Activated T-cell treated with anti-CD3 and anti-CD28 coated beads, Interleukin-2, amount 50 U/mL, for 48 hours (primary cell): ENCODE data around the gene APP.

Experiments
- DNase-seq, 2 experiments: peaks; one replicate each; pipeline ENCODE4 v3.0.0-alpha.2; 2020

Gene APP

GRCh38 chr21:25895565-25896205, 274.9 kb downstream of the APP start:
- peak in 1 of 2 experiments; percentile 24 for DNase-seq

- no peak for DNase-seq
These were observed 277.4 kb downstream of the APP start for GRCh38 chr21:25893191-25893590.

- no peak for DNase-seq
These were observed 279.0 kb downstream of the APP start for GRCh38 chr21:25891596-25891995.

- no peak for DNase-seq
These were observed 280.6 kb downstream of the APP start for GRCh38 chr21:25890001-25890400.

GRCh38 chr21:25888711-25889110, 281.9 kb downstream of the APP start:
- no peak for DNase-seq

- DNase-seq, result no peak
These were observed 282.8 kb downstream of the APP start for GRCh38 chr21:25887646-25888306.

- DNase-seq, result no peak
These were observed 283.4 kb downstream of the APP start for GRCh38 chr21:25887166-25887565.

- no peak for DNase-seq
These were observed 284.7 kb downstream of the APP start for GRCh38 chr21:25885880-25886279.

- no peak for DNase-seq
These were observed 285.2 kb downstream of the APP start for GRCh38 chr21:25885405-25885804.

- DNase-seq, result no peak
These were observed 286.3 kb downstream of the APP start for GRCh38 chr21:25884311-25884710.

GRCh38 chr21:25881524-25882376, 288.8 kb downstream of the APP start:
- peak; percentile 65 to 67 for DNase-seq

GRCh38 chr21:25879203-25879602, 291.4 kb downstream of the APP start:
- no peak for DNase-seq

- no peak for DNase-seq
These were observed 292.2 kb downstream of the APP start for GRCh38 chr21:25878344-25878743.

GRCh38 chr21:25872271-25872670, 298.3 kb downstream of the APP start:
- DNase-seq, result no peak

GRCh38 chr21:25871566-25871965, 299.0 kb downstream of the APP start:
- DNase-seq, result peak in 1 of 2 experiments; percentile 27

GRCh38 chr21:25870084-25870483, 300.5 kb downstream of the APP start:
- DNase-seq, result no peak

- DNase-seq, result no peak
These were observed 303.5 kb downstream of the APP start for GRCh38 chr21:25867061-25867460.

GRCh38 chr21:25863747-25864146, 306.8 kb downstream of the APP start:
- no peak for DNase-seq

- DNase-seq, result no peak
These were observed 307.5 kb downstream of the APP start for GRCh38 chr21:25863031-25863430.

- peak in 1 of 2 experiments; percentile 25 for DNase-seq
These were observed 308.0 kb downstream of the APP start for GRCh38 chr21:25862596-25862995.

GRCh38 chr21:25862112-25862511, 308.5 kb downstream of the APP start:
- DNase-seq, result no peak

GRCh38 chr21:25859235-25859929, 311.2 kb downstream of the APP start:
- no peak for DNase-seq

GRCh38 chr21:25858325-25858724, 312.2 kb downstream of the APP start:
- no peak for DNase-seq
